HCEC 1CT (cell line): ENCODE results near the gene SLC6A13.

Experiments used
- DNase-seq: peaks from one replicate; pipeline ENCODE4 v3.0.0-alpha.2; 2017

Gene SLC6A13

GRCh38 chr12:176321-177181 is 86.1 kb downstream of the SLC6A13 start:
- peak; percentile 46 for DNase-seq

DNA sequence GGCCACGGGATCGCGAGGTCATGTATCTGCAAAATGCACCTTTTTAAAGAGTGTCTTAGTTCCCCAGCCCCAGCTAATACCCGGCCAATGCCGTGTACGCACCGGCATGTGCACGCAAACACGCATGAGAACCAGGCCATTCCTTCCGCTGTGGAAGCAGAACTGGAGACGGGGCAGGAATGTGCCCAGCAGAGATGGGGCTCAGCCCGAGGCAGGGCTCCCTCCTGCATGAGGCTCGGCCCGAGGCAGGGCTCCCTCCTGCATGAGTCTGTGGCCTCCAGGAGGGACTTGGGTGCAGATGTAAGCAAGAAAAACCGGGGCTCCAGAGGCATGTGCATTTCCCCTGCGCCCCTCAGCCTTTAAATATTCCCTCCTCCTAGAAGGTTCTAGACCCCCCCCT is 86.9 kb downstream of the SLC6A13 start:
- DNase-seq: no peak

- DNase-seq: no peak
Measured at GRCh38 chr12:175250-175649, 87.4 kb downstream of the SLC6A13 start.

- DNase-seq: no peak
Measured at GRCh38 chr12:174596-174995, 88.0 kb downstream of the SLC6A13 start.

GRCh38 chr12:174124-174523 is 88.5 kb downstream of the SLC6A13 start:
- no peak for DNase-seq

DNA sequence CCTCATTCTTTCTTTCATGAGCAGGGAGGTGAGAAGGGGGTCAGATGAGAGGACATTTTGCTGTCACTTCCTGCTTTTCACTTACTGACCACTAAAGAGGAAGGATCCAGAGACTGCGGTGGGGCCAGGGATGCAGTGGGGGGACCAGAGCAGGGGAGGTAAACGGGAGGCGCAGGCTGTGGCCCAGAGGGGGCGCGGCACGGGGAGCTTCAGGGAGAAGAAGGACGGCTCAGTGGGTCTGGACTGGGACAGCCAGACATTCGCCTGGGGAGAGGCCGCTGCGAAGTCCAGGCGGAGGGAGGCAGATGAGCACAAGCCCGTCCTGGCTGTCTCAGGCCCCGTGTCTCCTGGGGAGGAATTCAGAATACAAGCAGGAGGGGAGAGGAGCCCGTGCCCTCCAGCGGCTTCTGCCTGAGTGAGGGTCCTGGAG is 89.9 kb downstream of the SLC6A13 start:
- DNase-seq: no peak

DNA sequence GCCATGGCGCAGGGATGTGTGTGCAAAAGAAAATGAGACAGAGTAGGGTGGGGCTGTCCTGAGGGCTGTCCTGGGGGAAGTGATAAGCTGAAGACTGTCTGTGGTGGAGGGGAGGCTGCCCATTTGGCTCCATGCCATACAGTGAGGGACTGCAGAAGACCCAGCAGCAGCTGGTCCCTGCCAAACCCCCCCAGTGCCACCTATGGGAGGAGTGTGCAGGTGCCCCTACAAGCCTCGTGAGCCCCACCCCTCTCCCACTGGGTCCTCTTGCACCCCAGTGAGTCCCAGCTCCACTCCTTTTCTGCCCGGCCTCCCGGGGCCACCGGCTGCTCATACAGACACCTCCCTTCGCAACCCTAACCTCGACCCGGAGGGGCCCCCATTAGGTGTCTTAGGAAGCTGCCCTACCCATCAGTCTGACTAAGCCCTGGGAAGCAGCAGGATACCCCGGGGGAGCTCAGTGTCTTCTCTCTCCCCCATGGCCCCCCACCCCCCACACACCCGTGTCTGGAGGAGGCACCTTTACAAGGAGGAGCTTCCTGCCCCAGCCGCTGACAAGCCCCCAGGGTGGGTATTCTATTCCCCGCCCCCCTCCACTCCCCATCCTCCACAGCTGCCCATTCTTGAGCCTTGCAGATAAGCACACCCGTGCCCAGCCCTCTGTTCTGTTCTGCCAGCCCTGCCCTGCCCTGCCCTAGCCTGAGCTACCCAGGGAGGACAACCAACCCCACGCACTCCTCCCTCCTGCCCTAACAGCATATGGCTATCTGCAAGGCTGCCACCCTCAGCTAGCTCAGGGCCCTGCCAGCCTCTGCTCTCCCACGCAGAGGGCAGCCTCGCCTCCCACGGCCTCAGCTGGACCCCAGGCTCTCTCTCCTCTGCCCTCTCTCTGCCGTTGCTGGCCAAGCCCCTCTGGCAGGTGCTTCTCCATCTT is 90.6 kb downstream of the SLC6A13 start:
- DNase-seq: no peak

DNA sequence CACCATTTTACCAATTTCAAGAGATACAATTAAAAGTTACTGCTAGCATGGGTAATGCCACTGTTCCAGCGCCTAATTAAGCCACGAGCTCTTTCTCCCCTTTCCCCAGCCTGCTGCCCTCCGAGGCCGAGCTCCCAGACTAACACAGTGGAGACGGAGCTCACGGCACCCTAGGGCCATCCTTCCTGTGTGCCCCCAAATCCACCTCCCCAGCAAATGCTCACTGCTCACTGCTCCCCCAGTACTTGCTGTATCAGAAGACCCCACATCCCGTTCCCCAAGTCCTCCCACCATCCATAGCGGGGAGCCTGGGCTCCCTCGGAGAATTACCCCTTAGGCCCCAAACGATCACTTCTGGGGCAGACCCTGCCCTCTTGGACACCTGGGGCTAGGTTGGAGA is 91.4 kb downstream of the SLC6A13 start:
- DNase-seq: no peak
